GM12878 (cell line): Measurements from ENCODE around the gene CHIC2. TPM values are rescaled to one million over a fixed set of nuclear protein-coding genes. Genes with fewer than 3 reads are reported as not detected.

Experiments used
- ATAC-seq: fragments of 200-7000 bp; cut with Tn5 transposase; 3 replicates; pipeline ENCODE4 v1.9.1; 2020; ENCODE audit warnings: mild to moderate bottlenecking, moderate library complexity
- BruUV-seq: library from RNA; stranded (reverse); fragments of 400-500 nt; replicated peaks from 2 replicates; lab custom pipeline; 2021; lab: Mats Ljungman, UMichigan
- CTCF ChIA-PET: fragments of 300-600 bp; sonication (Branson Sonifier 250); formaldehyde crosslinking; extraction: SDS; loops from one replicate; lab custom pipeline; 2021; ENCODE audit warnings: inconsistent platforms; lab: Yijun Ruan, JAX
- POLR2A ChIA-PET: fragments of 350-600 bp; formaldehyde crosslinking; extraction: SDS; loops from one replicate; lab custom pipeline; 2021; ENCODE audit warnings: inconsistent platforms; lab: Charles Lee
- RAD21 ChIA-PET: fragments of 300-600 bp; sonication (Branson Sonifier 250); formaldehyde crosslinking; loops from one replicate; lab custom pipeline; 2023; ENCODE audit warnings: antibody characterized with exemption; ENCODE audit not compliant: unreplicated experiment; lab: Charles Lee
- SMC1A ChIA-PET: fragments of 300-600 bp; sonication (Branson Sonifier 250); formaldehyde crosslinking; loops from one replicate; lab custom pipeline; 2023; ENCODE audit not compliant: unreplicated experiment, uncharacterized antibody; lab: Charles Lee
- DNase-seq: peaks from one replicate; pipeline ENCODE4 v3.0.0-alpha.2; 2011; ENCODE audit warnings: low read depth, low spot score
- FAIRE-seq: peaks from 3 replicates; lab custom pipeline; 2011; peaks lifted over from hg19 to GRCh38; lab: Jason Lieb, UNC
- H2AFZ ChIP-seq: 2 replicates; pipeline ENCODE4 v1.6.0; 2011; ENCODE audit warnings: low read depth, low read length, control low read depth; ENCODE audit not compliant: control insufficient read depth
- H3K27ac ChIP-seq: 2 replicates; pipeline ENCODE4 v1.5.1; 2011; ENCODE audit warnings: control low read depth; ENCODE audit not compliant: control insufficient read depth, insufficient read depth
- H3K27me3 ChIP-seq, 2 experiments: replicated peaks in 1 of 2; 2 replicates each; pipeline versions ENCODE4 v1.6.0 to v1.6.1; 2011; ENCODE audit warnings: low read length in 1 of 2; ENCODE audit not compliant: control insufficient read depth in 2 of 2, insufficient read depth in 2 of 2
- H3K36me3 ChIP-seq, 2 experiments: 2 replicates each; pipeline ENCODE4 v1.5.1; 2011; ENCODE audit warnings: low read length in 1 of 2; ENCODE audit not compliant: control insufficient read depth in 2 of 2, insufficient read depth in 2 of 2
- H3K4me1 ChIP-seq: 2 replicates; pipeline ENCODE4 v1.6.1; 2011; ENCODE audit warnings: mild to moderate bottlenecking, low read length, moderate library complexity, mixed read lengths; ENCODE audit not compliant: control insufficient read depth, insufficient read depth
- H3K4me2 ChIP-seq: 2 replicates; pipeline ENCODE4 v1.6.0; 2011; ENCODE audit warnings: control low read depth; ENCODE audit not compliant: control insufficient read depth, insufficient read depth
- H3K4me3 ChIP-seq: fragments of 200-600 bp; sonication (generic); 2 replicates; pipeline ENCODE4 v1.5.1; 2016
- H3K79me2 ChIP-seq: 2 replicates; pipeline ENCODE4 v1.6.0; 2011; ENCODE audit warnings: low read length; ENCODE audit not compliant: control insufficient read depth, insufficient read depth
- H3K9ac ChIP-seq: 2 replicates; pipeline ENCODE4 v1.8.0; 2011; ENCODE audit warnings: low read length, control low read depth, mixed read lengths; ENCODE audit not compliant: control insufficient read depth, insufficient read depth
- H3K9me3 ChIP-seq: replicated peaks from 3 replicates; pipeline ENCODE4 v1.5.1; 2011; ENCODE audit warnings: mild to moderate bottlenecking, low read length; ENCODE audit not compliant: control insufficient read depth, insufficient read depth
- H4K20me1 ChIP-seq: 2 replicates; pipeline ENCODE4 v1.6.0; 2011; ENCODE audit not compliant: control insufficient read depth, insufficient read depth
- BHLHE40 ChIP-seq, 2 experiments: fragments of 450-650 bp in 1 of 2; IDR thresholded peaks; 2 replicates each; pipeline ENCODE4 v1.6.1; 2011 to 2017; ENCODE audit warnings: low read depth in 2 of 2, borderline replicate concordance in 1 of 2, improper control_type of control experiment in 1 of 2, low read length in 1 of 2, mild to moderate bottlenecking in 1 of 2
- GABPA ChIP-seq: IDR thresholded peaks from 2 replicates; pipeline ENCODE4 v1.6.1; 2014; ENCODE audit warnings: antibody characterized with exemption, low read depth, mild to moderate bottlenecking, inconsistent platforms
- POLR2AphosphoS5 ChIP-seq: IDR thresholded peaks from 2 replicates; pipeline ENCODE4 v1.6.1; 2011; ENCODE audit warnings: mild to moderate bottlenecking, low read length, inconsistent platforms
- SP1 ChIP-seq: IDR thresholded peaks from one replicate; pipeline ENCODE4 v1.6.1; 2011; ENCODE audit warnings: low read depth, low read length
- SPI1 ChIP-seq: IDR thresholded peaks from 2 replicates; pipeline ENCODE4 v1.6.1; 2011; ENCODE audit warnings: low read depth, mild to moderate bottlenecking, low read length, moderate library complexity, borderline replicate concordance; ENCODE audit not compliant: insufficient read depth
- STAT3 ChIP-seq: IDR thresholded peaks from 2 replicates; pipeline ENCODE4 v1.6.1; 2011; ENCODE audit warnings: low read depth, low read length, improper control_type of control experiment
- TAF1 ChIP-seq: IDR thresholded peaks from 2 replicates; pipeline ENCODE4 v1.6.1; 2011; ENCODE audit warnings: mild to moderate bottlenecking, low read depth, low read length, borderline replicate concordance
- ZZZ3 ChIP-seq: IDR thresholded peaks from 2 replicates; pipeline ENCODE4 v1.6.1; 2011; ENCODE audit warnings: low read depth; ENCODE audit not compliant: control insufficient read depth, insufficient read length
- WGBS: methylation state at CpG from one replicate; pipeline ENCODE4 v1.1.6; 2016; ENCODE audit warnings: low lambda C conversion rate; ENCODE audit not compliant: insufficient replicate concordance, insufficient coverage; ENCODE audit errors: missing lambda C conversion rate; 5-methylcytosine and 5-hydroxymethylcytosine counted together
- in situ Hi-C: fragments of 300-500 bp; cut with MboI; formaldehyde crosslinking; loops from 9 replicates; pipeline ENCODE4 v1.14.3; 2018; ENCODE audit warnings: mixed read lengths
- intact Hi-C: fragments of 100-400 bp; cut with micrococcal nuclease; formaldehyde crosslinking; loops from one replicate; pipeline ENCODE4 v1.14.2; 2022; ENCODE audit not compliant: unreplicated experiment
- polyA plus RNA-seq, 11 experiments: library from polyadenylated mRNA; depleted of rRNA in 4 of 11; unstranded in 6 of 11; stranded (reverse) in 5 of 11; fragments of >200 nt; fragmentation: Nextera tagmentation in 4 of 11; fragmentation: Illumina TruSeq in 1 of 11; extraction: Ambion mirVana in 4 of 11; extraction: Trizol in 1 of 11; gene quantifications; 1 replicate in 1 of 11; 2 replicates in 10 of 11; pipeline versions ENCODE4 v1.2.1 to v1.2.3, GENCODE V29; 2011 to 2016; ENCODE audit warnings: inconsistent platforms in 2 of 11, missing spikeins in 2 of 11, low read depth in 1 of 11
- total RNA-seq, 4 experiments: library from RNA; depleted of rRNA in 3 of 4; stranded (reverse); fragments of >200 nt in 3 of 4; fragmentation: Illumina TruSeq in 1 of 4; extraction: Trizol in 1 of 4; gene quantifications; 2 replicates each; pipeline versions ENCODE4 v1.2.1 to v1.2.3, GENCODE V29; 2013 to 2021
- TF ChIP-seq, protein P1 (sequence below): fragments of 450-650 bp; IDR thresholded peaks from 2 replicates; pipeline ENCODE4 v1.6.1; 2018; ENCODE audit warnings: borderline replicate concordance, mild to moderate bottlenecking; ENCODE audit not compliant: partially characterized antibody
- TF ChIP-seq, protein P2 (sequence below): fragments of 450-650 bp; IDR thresholded peaks from 2 replicates; pipeline ENCODE4 v1.6.1; 2018; ENCODE audit warnings: mild to moderate bottlenecking, low read depth, moderate library complexity; ENCODE audit not compliant: partially characterized antibody
- TF ChIP-seq, protein P3 (sequence below): IDR thresholded peaks from 2 replicates; pipeline ENCODE4 v1.6.1; 2012; ENCODE audit warnings: low read depth, low read length, improper control_type of control experiment

CHIC2 gene
- total and polyA plus RNA-seq, 10 of the 15 experiments (the other 5 are each of a cell fraction or from before 2014, with no cell fraction given): 0.80 to 24.4 (median 12.2) TPM

DNA sequence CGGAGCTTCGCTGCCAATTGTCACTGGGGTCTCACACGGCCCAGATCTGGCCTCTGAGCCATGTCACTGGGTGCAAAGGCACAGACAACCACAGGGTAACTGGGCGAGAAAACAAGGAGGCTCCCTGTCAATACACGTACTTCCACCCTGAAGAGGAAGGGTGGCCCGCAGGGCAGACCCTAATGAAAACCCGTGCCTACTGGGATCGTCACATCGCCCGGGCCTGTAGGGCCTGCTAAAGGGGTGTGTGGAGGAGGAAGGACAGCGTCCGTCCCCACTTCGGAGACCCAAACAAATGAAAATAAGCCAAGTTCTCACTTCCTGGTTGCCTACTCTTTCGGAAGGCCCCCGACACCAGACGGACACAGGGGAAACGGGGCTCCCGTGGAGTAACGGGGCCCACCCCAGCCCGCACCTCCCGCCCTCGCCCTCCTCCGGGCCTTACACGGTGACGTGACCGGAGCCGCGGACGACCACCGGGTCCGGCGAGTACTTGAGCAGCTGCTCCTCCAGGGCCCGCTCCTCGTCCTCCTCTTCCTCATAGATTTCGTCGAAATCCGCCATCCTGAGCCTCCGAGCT is 578 bp downstream of the CHIC2 start:
- WGBS: under 1% methylated on average over 35 of the region's 38 CpGs
- H3K4me2 ChIP-seq: peak overlapping the region; percentile 78
- FAIRE-seq (no peak), DNase-seq (no peak), ATAC-seq (peak; percentile 52)
- peaks cover 43% of the 10 kb centered on the region for H3K79me2 ChIP-seq
- H3K9me3 ChIP-seq: no peaks in the 10 kb centered on the region
- ChIA-PET POLR2A (interaction anchor here (1.1 kb wide), 1 partner anchor 376 kb away, joined by 4 read pairs; no protein-coding TSS in a partner anchor), CTCF (interaction anchor here (1.4 to 1.8 kb wide), 3 partner anchors 10 to 357 kb away, joined by 5 to 7 read pairs (median 5); no protein-coding TSS in a partner anchor), SMC1A (interaction anchor here (0.9 to 1.2 kb wide), 2 partner anchors 28 to 48 kb away, joined by 3 to 4 read pairs; no protein-coding TSS in a partner anchor), RAD21 (interaction anchor here (0.8 to 1.1 kb wide), 2 partner anchors 47 to 357 kb away, joined by 3 to 4 read pairs; no protein-coding TSS in a partner anchor)
- H3K4me1 ChIP-seq: no peaks in the 10 kb centered on the region
- in situ Hi-C loops (no loop called here), intact Hi-C loops (loop anchor here (10.0 kb wide), 2 partner anchors 359 to 1349 kb away; no protein-coding TSS in a partner anchor)
- BruUV-seq: no TSS peak
- peak overlapping the region; percentile 84 for H3K9ac ChIP-seq
- H3K36me3 ChIP-seq: no peaks in the 10 kb centered on the region
- no peaks in the 10 kb centered on the region for H4K20me1 ChIP-seq
- H3K27ac ChIP-seq: peak overlapping the region; percentile 68
- H2AFZ ChIP-seq: peak overlapping the region; percentile 71
- TF ChIP-seq GABPA (no peak), SPI1 (peak; percentile 23; the same call in 1 of the 2 replicates), SP1 (no peak), BHLHE40 (IDR thresholded peaks at IDR 0.05; ENCODE audit: borderline replicate concordance in 1 of 2, low read depth in 2 of 2, low read length in 1 of 2) (peak in 1 of 2 experiments; percentile 16; a peak in 1 of 4 replicates), ZZZ3 (no peak), POLR2AphosphoS5 (peak; percentile 15; the same call in 1 of the 2 replicates), STAT3 (no peak), TAF1 (peak; percentile 59; the same call in 1 of the 2 replicates)
- TF ChIP-seq, protein P1, sequence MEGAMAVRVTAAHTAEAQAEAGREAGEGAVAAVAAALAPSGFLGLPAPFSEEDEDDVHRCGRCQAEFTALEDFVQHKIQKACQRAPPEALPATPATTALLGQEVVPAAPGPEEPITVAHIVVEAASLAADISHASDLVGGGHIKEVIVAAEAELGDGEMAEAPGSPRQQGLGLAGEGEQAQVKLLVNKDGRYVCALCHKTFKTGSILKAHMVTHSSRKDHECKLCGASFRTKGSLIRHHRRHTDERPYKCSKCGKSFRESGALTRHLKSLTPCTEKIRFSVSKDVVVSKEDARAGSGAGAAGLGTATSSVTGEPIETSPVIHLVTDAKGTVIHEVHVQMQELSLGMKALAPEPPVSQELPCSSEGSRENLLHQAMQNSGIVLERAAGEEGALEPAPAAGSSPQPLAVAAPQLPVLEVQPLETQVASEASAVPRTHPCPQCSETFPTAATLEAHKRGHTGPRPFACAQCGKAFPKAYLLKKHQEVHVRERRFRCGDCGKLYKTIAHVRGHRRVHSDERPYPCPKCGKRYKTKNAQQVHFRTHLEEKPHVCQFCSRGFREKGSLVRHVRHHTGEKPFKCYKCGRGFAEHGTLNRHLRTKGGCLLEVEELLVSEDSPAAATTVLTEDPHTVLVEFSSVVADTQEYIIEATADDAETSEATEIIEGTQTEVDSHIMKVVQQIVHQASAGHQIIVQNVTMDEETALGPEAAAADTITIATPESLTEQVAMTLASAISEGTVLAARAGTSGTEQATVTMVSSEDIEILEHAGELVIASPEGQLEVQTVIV: no peak
- TF ChIP-seq, protein P2, sequence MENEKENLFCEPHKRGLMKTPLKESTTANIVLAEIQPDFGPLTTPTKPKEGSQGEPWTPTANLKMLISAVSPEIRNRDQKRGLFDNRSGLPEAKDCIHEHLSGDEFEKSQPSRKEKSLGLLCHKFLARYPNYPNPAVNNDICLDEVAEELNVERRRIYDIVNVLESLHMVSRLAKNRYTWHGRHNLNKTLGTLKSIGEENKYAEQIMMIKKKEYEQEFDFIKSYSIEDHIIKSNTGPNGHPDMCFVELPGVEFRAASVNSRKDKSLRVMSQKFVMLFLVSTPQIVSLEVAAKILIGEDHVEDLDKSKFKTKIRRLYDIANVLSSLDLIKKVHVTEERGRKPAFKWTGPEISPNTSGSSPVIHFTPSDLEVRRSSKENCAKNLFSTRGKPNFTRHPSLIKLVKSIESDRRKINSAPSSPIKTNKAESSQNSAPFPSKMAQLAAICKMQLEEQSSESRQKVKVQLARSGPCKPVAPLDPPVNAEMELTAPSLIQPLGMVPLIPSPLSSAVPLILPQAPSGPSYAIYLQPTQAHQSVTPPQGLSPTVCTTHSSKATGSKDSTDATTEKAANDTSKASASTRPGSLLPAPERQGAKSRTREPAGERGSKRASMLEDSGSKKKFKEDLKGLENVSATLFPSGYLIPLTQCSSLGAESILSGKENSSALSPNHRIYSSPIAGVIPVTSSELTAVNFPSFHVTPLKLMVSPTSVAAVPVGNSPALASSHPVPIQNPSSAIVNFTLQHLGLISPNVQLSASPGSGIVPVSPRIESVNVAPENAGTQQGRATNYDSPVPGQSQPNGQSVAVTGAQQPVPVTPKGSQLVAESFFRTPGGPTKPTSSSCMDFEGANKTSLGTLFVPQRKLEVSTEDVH: no peak
- TF ChIP-seq, protein P3, sequence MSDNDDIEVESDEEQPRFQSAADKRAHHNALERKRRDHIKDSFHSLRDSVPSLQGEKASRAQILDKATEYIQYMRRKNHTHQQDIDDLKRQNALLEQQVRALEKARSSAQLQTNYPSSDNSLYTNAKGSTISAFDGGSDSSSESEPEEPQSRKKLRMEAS: no peak
- H3K4me3 ChIP-seq: peak overlapping the region; percentile 91
- H3K27me3 ChIP-seq: no peaks in the 10 kb centered on the region
